Measurements from ENCODE around the gene HEXIM1. TPM values are rescaled to one million over a fixed set of nuclear protein-coding genes. Genes with fewer than 3 reads are reported as not detected.

Gene HEXIM1
- total RNA-seq, 5 donors from 2014 or later (not counting 1 experiment from before 2014, with no cell fraction given) = 32.3 to 55.9 (median 34.5) TPM

- Mint-ChIP-seq H3K36me3 (no peaks in the 10 kb centered on the region), H3K27me3 (peaks cover 0 to 2% of the 10 kb centered on the region in 2 donors), H3K4me3 (peak overlapping the region; percentile 67 to 100 (median 68)), H3K27ac (peak overlapping the region; percentile 79 to 82), H3K4me1 (peaks cover 41 to 59% (median 44%) of the 10 kb centered on the region in 3 donors), H3K9me3 (no peaks in the 10 kb centered on the region)
- ATAC-seq (replicated peaks in 1 of 4) (no peak), DNase-seq (peak in 4 of 35 experiments; percentile 25 to 37 (median 32))
- Histone ChIP-seq H3K27me3 (replicated peaks in 1 of 2; ENCODE audit: control insufficient read depth in 2 of 2, extremely low read depth in 1 of 2, insufficient read depth in 2 of 2, low read length in 1 of 2) (no peaks in the 10 kb centered on the region), H3K4me1 (ENCODE audit: control insufficient read depth in 1 of 2, extremely low read depth in 1 of 2, insufficient read depth in 2 of 2, low read length in 2 of 2) (peaks cover 18 to 48% of the 10 kb centered on the region in 2 experiments), H3K36me3 (ENCODE audit: control insufficient read depth in 2 of 2, extremely low read depth in 1 of 2, insufficient read depth in 1 of 2, low read length in 1 of 2) (peaks cover 0 to 5% of the 10 kb centered on the region in 2 donors), H3K27ac (ENCODE audit: low read length) (peak overlapping the region; percentile 50), H3K4me3 (ENCODE audit: control insufficient read depth in 1 of 2, extremely low read depth in 1 of 2, low read length in 1 of 2) (peak overlapping the region; percentile 41 to 69), H3K9me3 (no peaks in the 10 kb centered on the region)
- ChIA-PET POLR2A (no interaction called here), CTCF (interaction anchor here (1.1 to 2.4 kb wide), 2 partner anchors 8 kb away, joined by 3 to 13 read pairs; partner anchors contain the start of gene ACBD4 (in 2 of the 2))
- WGBS (ENCODE audit: insufficient coverage) = 40% methylated on average over 8 of the region's 21 CpGs
These were observed 4.5 kb upstream of the HEXIM1 start for GRCh38 chr17:45143767-45144198.

DNA sequence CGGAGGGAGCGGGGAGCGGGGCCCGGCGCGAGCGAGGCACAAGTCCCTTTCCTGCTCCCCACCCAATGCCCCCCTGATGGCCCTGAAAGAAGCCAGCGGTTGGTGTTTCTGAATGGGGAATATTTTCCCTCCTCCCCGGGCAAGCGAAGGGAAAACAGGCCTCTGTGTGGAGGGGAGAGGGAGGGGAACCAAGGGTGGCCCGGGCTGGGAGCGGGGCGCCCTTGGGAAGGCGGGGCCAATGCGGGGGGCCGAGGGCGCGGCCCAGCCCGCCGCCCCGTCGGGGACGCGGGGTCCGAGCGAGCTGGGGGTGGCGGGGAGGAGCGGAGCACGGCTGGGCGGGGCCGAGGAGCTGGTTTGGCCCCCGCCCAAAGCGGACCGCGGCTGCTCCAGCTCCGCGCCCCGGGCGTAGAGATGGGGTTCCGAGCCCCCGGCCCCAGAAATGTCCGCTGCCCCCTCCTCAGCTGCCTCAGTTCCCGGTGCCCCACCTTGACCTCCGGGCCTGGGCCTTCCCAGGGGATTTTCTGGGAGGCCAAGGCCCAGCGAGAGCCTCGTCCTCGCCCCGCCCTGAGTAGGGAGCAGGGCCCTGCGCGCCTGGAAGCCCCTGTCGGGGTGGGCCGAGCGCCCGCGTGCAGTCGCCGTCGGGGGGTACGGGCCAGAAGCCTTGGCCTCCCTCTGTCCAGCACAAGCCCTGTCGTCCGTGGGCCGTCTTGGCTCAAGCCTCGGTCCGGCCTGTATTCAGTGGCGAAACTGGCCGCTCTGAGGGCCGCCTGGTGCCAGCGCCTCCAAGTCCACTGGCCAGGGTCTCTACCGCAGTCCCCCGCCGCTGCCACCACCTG, 3.9 kb upstream of the HEXIM1 start:
- peak overlapping the region; percentile 50 for H3K27ac ChIP-seq (ENCODE audit: low read length)
- WGBS (ENCODE audit: insufficient coverage) = 27% methylated on average over 59 of the region's 71 CpGs
- H3K27me3 Mint-ChIP-seq = peaks cover 0 to 2% of the 10 kb centered on the region in 2 donors
- no peaks in the 10 kb centered on the region for H3K9me3 ChIP-seq
- DNase-seq (peak in 2 of 35 experiments; percentile 24 to 43), ATAC-seq (replicated peaks in 1 of 4) (no peak)
- H3K9me3 Mint-ChIP-seq = no peaks in the 10 kb centered on the region
- peak overlapping the region; percentile 79 to 82 for H3K27ac Mint-ChIP-seq
- no peaks in the 10 kb centered on the region for H3K27me3 ChIP-seq (replicated peaks in 1 of 2; ENCODE audit: control insufficient read depth in 2 of 2, extremely low read depth in 1 of 2, insufficient read depth in 2 of 2, low read length in 1 of 2)
- ChIA-PET POLR2A (interaction anchor here in 1 of 2 donors (0.6 kb wide), 1 partner anchor 29 kb away, joined by 3 read pairs; no protein-coding TSS in a partner anchor), CTCF (interaction anchor here (1.1 to 2.4 kb wide), 2 partner anchors 9 kb away, joined by 3 to 13 read pairs; partner anchors contain the start of gene ACBD4 (in 2 of the 2))
- H3K36me3 Mint-ChIP-seq = no peaks in the 10 kb centered on the region
- H3K4me1 Mint-ChIP-seq = peaks cover 45 to 60% (median 48%) of the 10 kb centered on the region in 3 donors
- H3K4me1 ChIP-seq (ENCODE audit: control insufficient read depth in 1 of 2, extremely low read depth in 1 of 2, insufficient read depth in 2 of 2, low read length in 2 of 2) = peaks cover 18 to 55% of the 10 kb centered on the region in 2 experiments
- peak overlapping the region; percentile 67 to 100 (median 68) for H3K4me3 Mint-ChIP-seq
- peak overlapping the region; percentile 41 to 69 for H3K4me3 ChIP-seq (ENCODE audit: control insufficient read depth in 1 of 2, extremely low read depth in 1 of 2, low read length in 1 of 2)
- peaks cover 0 to 5% of the 10 kb centered on the region in 2 donors for H3K36me3 ChIP-seq (ENCODE audit: control insufficient read depth in 2 of 2, extremely low read depth in 1 of 2, insufficient read depth in 1 of 2, low read length in 1 of 2)

DNA sequence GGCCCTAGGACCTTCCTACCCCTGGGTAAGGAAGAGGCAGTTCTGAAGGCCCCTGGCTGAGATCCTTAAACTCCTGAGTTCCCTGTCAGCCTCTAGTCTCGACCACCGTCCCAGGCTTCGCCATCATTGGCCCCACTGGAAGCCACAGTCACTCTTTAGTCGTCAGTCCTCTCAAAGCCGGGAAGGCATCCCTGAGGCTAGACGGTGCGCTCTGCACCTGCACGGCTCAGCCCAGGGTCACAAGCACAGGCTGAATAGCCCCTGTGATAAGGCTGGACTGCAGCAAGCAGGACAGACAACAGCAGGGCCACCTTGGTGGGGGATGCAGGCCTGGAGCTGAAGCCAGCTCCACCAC, 3.3 kb upstream of the HEXIM1 start:
- Mint-ChIP-seq H3K4me1 (peaks cover 49 to 65% (median 54%) of the 10 kb centered on the region in 3 donors), H3K9me3 (no peaks in the 10 kb centered on the region), H3K36me3 (no peaks in the 10 kb centered on the region), H3K4me3 (peak overlapping the region; percentile 31 to 100 (median 56)), H3K27ac (peak overlapping the region; percentile 65 to 79), H3K27me3 (peaks cover 0 to 2% of the 10 kb centered on the region in 2 donors)
- Histone ChIP-seq H3K27me3 (replicated peaks in 1 of 2; ENCODE audit: control insufficient read depth in 2 of 2, extremely low read depth in 1 of 2, insufficient read depth in 2 of 2, low read length in 1 of 2) (no peaks in the 10 kb centered on the region), H3K27ac (ENCODE audit: low read length) (no peak overlapping the region), H3K9me3 (no peaks in the 10 kb centered on the region), H3K4me1 (ENCODE audit: control insufficient read depth in 1 of 2, extremely low read depth in 1 of 2, insufficient read depth in 2 of 2, low read length in 2 of 2) (peaks cover 18 to 60% of the 10 kb centered on the region in 2 experiments), H3K4me3 (ENCODE audit: control insufficient read depth in 1 of 2, extremely low read depth in 1 of 2, low read length in 1 of 2) (peak overlapping the region in 1 of 2 donors; percentile 69), H3K36me3 (ENCODE audit: control insufficient read depth in 2 of 2, extremely low read depth in 1 of 2, insufficient read depth in 1 of 2, low read length in 1 of 2) (peaks cover 0 to 5% of the 10 kb centered on the region in 2 donors)
- CTCF ChIA-PET = interaction anchor here in 1 of 2 donors (2.4 kb wide), 1 partner anchor 10 kb away, joined by 13 read pairs; the partner anchor contains the start of gene ACBD4
- DNase-seq (no peak), ATAC-seq (replicated peaks in 1 of 4) (no peak)
- WGBS (ENCODE audit: insufficient coverage) = 89% methylated on average over 8 of the region's 8 CpGs
- POLR2A ChIA-PET = interaction anchor here (0.6 to 0.7 kb wide), 2 partner anchors 16 to 28 kb away, joined by 3 to 5 read pairs; no protein-coding TSS in a partner anchor

- no peaks in the 10 kb centered on the region for H3K9me3 Mint-ChIP-seq
- H3K36me3 Mint-ChIP-seq = no peaks in the 10 kb centered on the region
- H3K27me3 Mint-ChIP-seq = peaks cover 0 to 2% of the 10 kb centered on the region in 2 donors
- 92% methylated on average over 9 of the region's 10 CpGs for WGBS (ENCODE audit: insufficient coverage)
- peak overlapping the region; percentile 93 to 100 (median 97) for H3K4me3 Mint-ChIP-seq
- DNase-seq (no peak), ATAC-seq (replicated peaks in 1 of 4) (no peak)
- Histone ChIP-seq H3K36me3 (ENCODE audit: control insufficient read depth in 2 of 2, extremely low read depth in 1 of 2, insufficient read depth in 1 of 2, low read length in 1 of 2) (peaks cover 0 to 5% of the 10 kb centered on the region in 2 donors), H3K27me3 (replicated peaks in 1 of 2; ENCODE audit: control insufficient read depth in 2 of 2, extremely low read depth in 1 of 2, insufficient read depth in 2 of 2, low read length in 1 of 2) (no peaks in the 10 kb centered on the region), H3K4me3 (ENCODE audit: control insufficient read depth in 1 of 2, extremely low read depth in 1 of 2, low read length in 1 of 2) (no peak overlapping the region), H3K4me1 (ENCODE audit: control insufficient read depth in 1 of 2, extremely low read depth in 1 of 2, insufficient read depth in 2 of 2, low read length in 2 of 2) (peaks cover 25 to 64% of the 10 kb centered on the region in 2 experiments), H3K27ac (ENCODE audit: low read length) (no peak overlapping the region), H3K9me3 (no peaks in the 10 kb centered on the region)
- CTCF ChIA-PET = interaction anchor here (0.5 to 0.8 kb wide), 2 partner anchors 11 to 13 kb away, joined by 3 read pairs; partner anchors contain the start of gene ACBD4 (in 1 of the 2)
- H3K4me1 Mint-ChIP-seq = peaks cover 56 to 71% (median 57%) of the 10 kb centered on the region in 3 donors
- POLR2A ChIA-PET = interaction anchor here (0.5 to 0.7 kb wide), 3 partner anchors 15 to 457 kb away, joined by 3 to 4 read pairs (median 3); no protein-coding TSS in a partner anchor
- H3K27ac Mint-ChIP-seq = peak overlapping the region; percentile 99 to 100
These were observed 2.1 kb upstream of the HEXIM1 start for GRCh38 chr17:45146166-45146565.

DNA sequence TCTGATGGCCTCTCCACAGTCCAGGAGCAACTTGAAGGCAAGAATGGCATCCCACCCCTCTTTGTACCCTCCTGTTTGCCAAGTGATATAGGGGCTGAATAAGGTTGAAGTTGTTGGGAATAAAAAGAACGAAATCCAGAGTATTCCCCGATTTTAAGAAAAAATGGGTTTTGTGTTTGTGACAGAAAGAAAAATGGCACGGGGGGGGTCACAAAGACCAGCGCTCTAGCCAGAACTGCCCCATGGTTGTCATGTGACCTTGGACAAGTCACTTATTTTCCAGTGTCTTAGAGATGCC, 1.7 kb upstream of the HEXIM1 start:
- Mint-ChIP-seq H3K4me1 (peaks cover 56 to 71% (median 58%) of the 10 kb centered on the region in 3 donors), H3K4me3 (peak overlapping the region; percentile 93 to 100 (median 97)), H3K27me3 (peaks cover 0 to 2% of the 10 kb centered on the region in 2 donors), H3K36me3 (no peaks in the 10 kb centered on the region), H3K27ac (peak overlapping the region; percentile 99 to 100), H3K9me3 (no peaks in the 10 kb centered on the region)
- ChIA-PET CTCF (interaction anchor here in 1 of 2 donors (0.8 kb wide), 1 partner anchor 11 kb away, joined by 3 read pairs; the partner anchor contains the start of gene ACBD4), POLR2A (interaction anchor here (0.6 to 0.7 kb wide), 2 partner anchors 15 to 87 kb away, joined by 3 to 4 read pairs; no protein-coding TSS in a partner anchor)
- H3K27ac ChIP-seq (ENCODE audit: low read length) = no peak overlapping the region
- H3K36me3 ChIP-seq (ENCODE audit: control insufficient read depth in 2 of 2, extremely low read depth in 1 of 2, insufficient read depth in 1 of 2, low read length in 1 of 2) = peaks cover 0 to 5% of the 10 kb centered on the region in 2 donors
- H3K4me3 ChIP-seq (ENCODE audit: control insufficient read depth in 1 of 2, extremely low read depth in 1 of 2, low read length in 1 of 2) = peak overlapping the region; percentile 76 to 97
- no peaks in the 10 kb centered on the region for H3K9me3 ChIP-seq
- WGBS (ENCODE audit: insufficient coverage) = 92% methylated on average over 3 of the region's 4 CpGs
- ATAC-seq (replicated peaks in 1 of 4) (no peak), DNase-seq (no peak)
- peaks cover 28 to 64% of the 10 kb centered on the region in 2 experiments for H3K4me1 ChIP-seq (ENCODE audit: control insufficient read depth in 1 of 2, extremely low read depth in 1 of 2, insufficient read depth in 2 of 2, low read length in 2 of 2)
- H3K27me3 ChIP-seq (replicated peaks in 1 of 2; ENCODE audit: control insufficient read depth in 2 of 2, extremely low read depth in 1 of 2, insufficient read depth in 2 of 2, low read length in 1 of 2) = no peaks in the 10 kb centered on the region

Measured in T-cell (primary cell).